B cell (primary cell): ENCODE results near the gene ENTPD1.

Source experiments
- CTCF ChIP-seq: fragments of 200-600 bp; IDR thresholded peaks from one replicate; pipeline ENCODE4 v1.8.0; 2022; ENCODE audit warnings: antibody characterized with exemption, mild to moderate bottlenecking
- EZH2 ChIP-seq: IDR thresholded peaks from 2 replicates; pipeline ENCODE4 v1.6.1; 2012; ENCODE audit warnings: borderline replicate concordance, low read depth, mild to moderate bottlenecking, moderate library complexity, low read length; ENCODE audit not compliant: insufficient read depth, poor library complexity, severe bottlenecking

GRCh38 chr10:95837783-95838182, 81.8 kb downstream of the ENTPD1 start:
- TF ChIP-seq EZH2 (no peak), CTCF (no peak)
